ENCODE measurements around the gene GLOD4. TPM values are rescaled to one million over a fixed set of nuclear protein-coding genes. Genes with fewer than 3 reads are reported as not detected.

GLOD4 gene
- total RNA-seq, 120 experiments from 2014 or later: 33.7 to 99.3 (median 65.6) TPM

Other genes starting within 250 kb of the GLOD4 start
- gene VPS53, start 67.4 kb downstream of the GLOD4 start, total RNA-seq: 100 to 1,000 TPM in 118 of 120 experiments, 10 to 100 TPM in 2; 97.4 to 231 (median 164) TPM
- gene TLCD3A, start 49.7 kb downstream of the GLOD4 start, total RNA-seq: 10 to 100 TPM in 18 of 120 experiments, 1 to 10 TPM in 102; 4.2 to 19.9 (median 7.4) TPM
- gene GEMIN4, start 30.0 kb downstream of the GLOD4 start, total RNA-seq: 10 to 100 TPM in 117 of 120 experiments, 1 to 10 TPM in 3; 9.5 to 23.3 (median 14.0) TPM
- 10 to 100 TPM in 117 of 120 experiments, 1 to 10 TPM in 3; 8.5 to 20.4 (median 15.0) TPM for gene MRM3, start 73 bp upstream of the GLOD4 start, total RNA-seq
- gene NXN, start 197.5 kb upstream of the GLOD4 start, total RNA-seq: 10 to 100 TPM in 109 of 120 experiments, 1 to 10 TPM in 11; 6.9 to 38.1 (median 15.4) TPM
- 10 to 100 TPM in 104 of 120 experiments, 1 to 10 TPM in 16; 7.3 to 15.5 (median 11.6) TPM for gene TIMM22, start 214.8 kb upstream of the GLOD4 start, total RNA-seq

Data from dorsolateral prefrontal cortex (tissue), 118 donors.